Keratinocyte (primary cell): ENCODE data around the gene SEL1L2. TPM values are rescaled to one million over a fixed set of nuclear protein-coding genes. Genes with fewer than 3 reads are reported as not detected.

ENCODE experiments used
- DNase-seq: peaks from one replicate; pipeline ENCODE4 v3.0.0-alpha.2; 2011; ENCODE audit warnings: low read depth, missing footprints, low spot score
- FAIRE-seq: peaks from 2 replicates; lab custom pipeline; 2011; peaks lifted over from hg19 to GRCh38; lab: Jason Lieb, UNC
- H2AFZ ChIP-seq: 2 replicates; pipeline ENCODE4 v1.6.0; 2012; ENCODE audit warnings: low read length, control low read depth, inconsistent platforms; ENCODE audit not compliant: control insufficient read depth
- H3K27ac ChIP-seq: 2 replicates; pipeline ENCODE4 v1.5.1; 2011; ENCODE audit warnings: low read length; ENCODE audit not compliant: control insufficient read depth, insufficient read depth
- H3K27me3 ChIP-seq: 3 replicates; pipeline ENCODE4 v1.6.0; 2011; ENCODE audit warnings: low read length; ENCODE audit not compliant: control insufficient read depth, insufficient read depth; ENCODE audit errors: extremely low read depth
- H3K36me3 ChIP-seq, 2 experiments: 2 replicates in 1 of 2; 3 replicates in 1 of 2; pipeline ENCODE4 v1.5.1; 2011; ENCODE audit warnings: low read length in 2 of 2, mild to moderate bottlenecking in 1 of 2; ENCODE audit not compliant: control insufficient read depth in 2 of 2, insufficient read depth in 2 of 2; ENCODE audit errors: extremely low read depth in 1 of 2
- H3K4me1 ChIP-seq: 3 replicates; pipeline ENCODE4 v1.5.1; 2011; ENCODE audit warnings: low read length; ENCODE audit not compliant: control insufficient read depth, insufficient read depth; ENCODE audit errors: extremely low read depth
- H3K4me2 ChIP-seq: 3 replicates; pipeline ENCODE4 v1.6.0; 2011; ENCODE audit warnings: low read depth, low read length; ENCODE audit not compliant: control insufficient read depth, insufficient read depth; ENCODE audit errors: extremely low read depth
- H3K4me3 ChIP-seq, 3 experiments: fragments of 200-600 bp in 1 of 3; sonication (generic) in 1 of 3; 2 replicates in 2 of 3; 3 replicates in 1 of 3; pipeline ENCODE4 v1.5.1; 2011 to 2016; ENCODE audit warnings: low read length in 3 of 3, mild to moderate bottlenecking in 3 of 3, control low read depth in 2 of 3, inconsistent platforms in 1 of 3, low read depth in 1 of 3, mixed read lengths in 1 of 3, mixed run types in 1 of 3, moderate library complexity in 1 of 3; ENCODE audit not compliant: control insufficient read depth in 2 of 3, insufficient read depth in 2 of 3; ENCODE audit errors: extremely low read depth in 1 of 3
- H3K79me2 ChIP-seq: 2 replicates; pipeline ENCODE4 v1.6.0; 2012; ENCODE audit warnings: low read length; ENCODE audit not compliant: control insufficient read depth, insufficient read depth
- H3K9ac ChIP-seq: 3 replicates; pipeline ENCODE4 v1.6.0; 2011; ENCODE audit warnings: low read length; ENCODE audit not compliant: control insufficient read depth, insufficient read depth; ENCODE audit errors: extremely low read depth
- H3K9me1 ChIP-seq: 3 replicates; pipeline ENCODE4 v1.6.0; 2011; ENCODE audit warnings: low read length; ENCODE audit not compliant: control insufficient read depth, insufficient read depth; ENCODE audit errors: extremely low read depth
- H3K9me3 ChIP-seq: 2 replicates; pipeline ENCODE4 v1.5.1; 2012; ENCODE audit warnings: low read depth, low read length; ENCODE audit not compliant: control insufficient read depth
- H4K20me1 ChIP-seq: 3 replicates; pipeline ENCODE4 v1.6.0; 2011; ENCODE audit warnings: low read length; ENCODE audit not compliant: control insufficient read depth, insufficient read depth; ENCODE audit errors: extremely low read depth
- CTCF ChIP-seq, 3 experiments: IDR thresholded peaks in 1 of 3; conservative IDR thresholded peaks in 1 of 3; optimal IDR thresholded peaks in 1 of 3; 2 replicates in 2 of 3; 3 replicates in 1 of 3; pipeline versions ENCODE3 to v1.5.1; 2011; ENCODE audit warnings: low read length in 3 of 3, mild to moderate bottlenecking in 3 of 3, moderate library complexity in 2 of 3, control low read depth in 1 of 3, inconsistent platforms in 1 of 3; ENCODE audit not compliant: insufficient read depth in 2 of 3; ENCODE audit errors: extremely low read depth in 1 of 3
- EZH2 ChIP-seq: IDR thresholded peaks from one replicate; pipeline ENCODE4 v1.6.1; 2012; ENCODE audit warnings: inconsistent platforms, mild to moderate bottlenecking, low read length, moderate library complexity
- dilution Hi-C: fragments of 300-500 bp; cut with MboI; formaldehyde crosslinking; loops from one replicate; pipeline ENCODE4 v1.7.0; 2020; ENCODE audit warnings: low sequenced_read_pairs; ENCODE audit not compliant: extremely low pct_ligation_motif_present
- polyA plus RNA-seq, 5 experiments: library from polyadenylated mRNA; depleted of rRNA in 3 of 5; stranded (reverse) in 3 of 5; stranded (forward) in 1 of 5; unstranded in 1 of 5; fragments of >200 nt; gene quantifications; 1 replicate in 1 of 5; 2 replicates in 3 of 5; 3 replicates in 1 of 5; pipeline versions ENCODE4 v1.2.1 to v1.2.3, GENCODE V29; 2011 to 2012; ENCODE audit warnings: missing spikeins in 2 of 5, low read depth in 1 of 5, low replicate concordance in 1 of 5

The SEL1L2 gene
- polyA plus RNA-seq, 1 donor (not counting 4 experiments of a cell fraction or from before 2014, with no cell fraction given), result not detected

- H3K4me1 ChIP-seq, result no peaks in the 10 kb centered on the region
- no peak overlapping the region for H3K4me3 ChIP-seq
- no peaks in the 10 kb centered on the region for H3K79me2 ChIP-seq
- no peaks in the 10 kb centered on the region for H4K20me1 ChIP-seq
- dilution Hi-C loops, result no loop called here
- no peak overlapping the region for H2AFZ ChIP-seq
- DNase-seq, result no peak
- H3K9ac ChIP-seq, result no peak overlapping the region
- no peak overlapping the region for H3K27ac ChIP-seq
- no peak for TF ChIP-seq CTCF (optimal IDR thresholded peaks at IDR 0.05 in 1 of 3, IDR thresholded peaks at IDR 0.05 in 1 of 3, conservative IDR thresholded peaks at IDR 0.05 in 1 of 3; ENCODE audit: extremely low read depth in 1 of 3, insufficient read depth in 2 of 3, low read length in 3 of 3)
- TF ChIP-seq EZH2, result no peak
- H3K9me3 ChIP-seq, result no peaks in the 10 kb centered on the region
- H3K27me3 ChIP-seq, result no peaks in the 10 kb centered on the region
- no peak for FAIRE-seq
- H3K9me1 ChIP-seq, result no peaks in the 10 kb centered on the region
- no peak overlapping the region for H3K4me2 ChIP-seq
- no peaks in the 10 kb centered on the region for H3K36me3 ChIP-seq
These were observed 139.1 kb downstream of the SEL1L2 start for GRCh38 chr20:13851279-13851678.

GRCh38 chr20:13844296-13844695 is 146.1 kb downstream of the SEL1L2 start:
- H3K9ac ChIP-seq, result no peak overlapping the region
- dilution Hi-C loops, result no loop called here
- no peaks in the 10 kb centered on the region for H3K36me3 ChIP-seq
- FAIRE-seq (no peak), DNase-seq (no peak)
- H3K79me2 ChIP-seq, result no peaks in the 10 kb centered on the region
- no peak overlapping the region for H3K27ac ChIP-seq
- H2AFZ ChIP-seq, result no peak overlapping the region
- no peaks in the 10 kb centered on the region for H3K9me3 ChIP-seq
- TF ChIP-seq EZH2 (no peak), CTCF (optimal IDR thresholded peaks at IDR 0.05 in 1 of 3, IDR thresholded peaks at IDR 0.05 in 1 of 3, conservative IDR thresholded peaks at IDR 0.05 in 1 of 3; ENCODE audit: extremely low read depth in 1 of 3, insufficient read depth in 2 of 3, low read length in 3 of 3) (no peak)
- H3K4me2 ChIP-seq, result no peak overlapping the region
- no peak overlapping the region for H3K4me3 ChIP-seq
- no peaks in the 10 kb centered on the region for H3K9me1 ChIP-seq
- H4K20me1 ChIP-seq, result no peaks in the 10 kb centered on the region
- peaks cover 3% of the 10 kb centered on the region for H3K27me3 ChIP-seq
- H3K4me1 ChIP-seq, result peaks cover under 1% of the 10 kb centered on the region
